Bronchial epithelial cell (primary cell): ENCODE results near the gene TBX21. TPM values are rescaled to one million over a fixed set of nuclear protein-coding genes. Genes with fewer than 3 reads are reported as not detected.
A peak's percentile ranks its signal among the peaks of the same experiment; 100 is the strongest.

Experiments
- DNase-seq: peaks from one replicate; pipeline ENCODE4 v3.0.0-alpha.2; 2010; ENCODE audit warnings: low read depth
- FAIRE-seq: peaks from 2 replicates; lab custom pipeline; 2011; peaks lifted over from hg19 to GRCh38; lab: Jason Lieb, UNC
- H3K27me3 ChIP-seq: 2 replicates; pipeline ENCODE4 v1.5.1; 2011; ENCODE audit warnings: low read length; ENCODE audit not compliant: control insufficient read depth, insufficient read depth
- H3K36me3 ChIP-seq: 2 replicates; pipeline ENCODE4 v1.5.1; 2011; ENCODE audit warnings: low read length; ENCODE audit not compliant: control insufficient read depth, insufficient read depth
- H3K4me3 ChIP-seq: 2 replicates; pipeline ENCODE4 v1.5.1; 2011; ENCODE audit warnings: mild to moderate bottlenecking, low read depth, low read length, control low read depth
- total RNA-seq: library from RNA; depleted of rRNA; stranded (reverse); fragments of >200 nt; gene quantifications from 2 replicates; pipeline ENCODE4 v1.2.1, GENCODE V29; 2014
- TF ChIP-seq, protein P1 (sequence below): IDR thresholded peaks from 2 replicates; pipeline ENCODE4 v1.5.1; 2011; ENCODE audit warnings: mild to moderate bottlenecking, moderate library complexity, low read length, control low read depth, inconsistent platforms; ENCODE audit not compliant: insufficient read depth, severe bottlenecking

TBX21 gene
- total RNA-seq, 1 donor from 2014 or later, result not detected

DNA sequence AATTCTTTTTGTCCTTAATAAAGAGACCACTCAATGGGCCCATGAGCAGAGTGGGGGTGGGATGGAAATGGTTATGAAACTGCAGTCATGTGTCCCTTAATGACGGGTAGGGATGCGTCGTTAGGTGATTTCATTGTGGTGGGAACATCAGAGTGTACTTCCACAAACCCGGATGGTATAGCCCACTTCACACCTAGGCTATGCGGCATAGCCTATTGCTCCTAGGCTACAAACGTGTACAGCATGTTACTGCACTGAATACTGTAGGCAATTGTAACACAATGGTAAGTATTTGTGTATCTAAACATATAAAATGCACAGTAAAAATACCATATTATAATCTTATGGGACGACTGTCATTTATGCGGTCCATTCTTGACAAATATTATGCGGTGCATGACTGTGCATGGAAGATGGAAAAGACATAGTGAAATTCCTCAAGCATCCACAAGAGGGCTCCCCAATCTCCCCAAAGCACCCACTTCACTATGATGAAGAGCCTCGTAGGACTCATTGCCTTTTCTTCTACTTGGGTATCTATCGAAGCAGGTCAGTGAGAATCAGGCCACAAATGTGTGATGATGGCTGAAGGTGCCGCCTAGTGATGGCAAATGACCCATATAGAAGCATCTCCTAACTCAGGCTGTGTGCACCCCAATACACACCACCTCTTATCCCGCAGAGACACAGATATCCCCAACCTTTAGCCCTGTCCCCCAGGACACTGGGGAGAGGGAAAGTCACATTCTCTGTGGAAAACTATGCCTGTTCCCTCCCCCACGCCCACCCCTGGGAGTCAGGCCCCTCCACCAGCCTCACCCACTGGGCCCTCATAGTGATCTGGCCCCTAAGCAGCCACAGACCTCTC lies 43.5 kb downstream of the TBX21 start:
- FAIRE-seq (peak; percentile 62), DNase-seq (peak; percentile 47)
- H3K36me3 ChIP-seq, result no peaks in the 10 kb centered on the region
- no peak overlapping the region for H3K4me3 ChIP-seq
- TF ChIP-seq, protein P1, sequence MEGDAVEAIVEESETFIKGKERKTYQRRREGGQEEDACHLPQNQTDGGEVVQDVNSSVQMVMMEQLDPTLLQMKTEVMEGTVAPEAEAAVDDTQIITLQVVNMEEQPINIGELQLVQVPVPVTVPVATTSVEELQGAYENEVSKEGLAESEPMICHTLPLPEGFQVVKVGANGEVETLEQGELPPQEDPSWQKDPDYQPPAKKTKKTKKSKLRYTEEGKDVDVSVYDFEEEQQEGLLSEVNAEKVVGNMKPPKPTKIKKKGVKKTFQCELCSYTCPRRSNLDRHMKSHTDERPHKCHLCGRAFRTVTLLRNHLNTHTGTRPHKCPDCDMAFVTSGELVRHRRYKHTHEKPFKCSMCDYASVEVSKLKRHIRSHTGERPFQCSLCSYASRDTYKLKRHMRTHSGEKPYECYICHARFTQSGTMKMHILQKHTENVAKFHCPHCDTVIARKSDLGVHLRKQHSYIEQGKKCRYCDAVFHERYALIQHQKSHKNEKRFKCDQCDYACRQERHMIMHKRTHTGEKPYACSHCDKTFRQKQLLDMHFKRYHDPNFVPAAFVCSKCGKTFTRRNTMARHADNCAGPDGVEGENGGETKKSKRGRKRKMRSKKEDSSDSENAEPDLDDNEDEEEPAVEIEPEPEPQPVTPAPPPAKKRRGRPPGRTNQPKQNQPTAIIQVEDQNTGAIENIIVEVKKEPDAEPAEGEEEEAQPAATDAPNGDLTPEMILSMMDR, result peak; percentile 69
- peaks cover 10% of the 10 kb centered on the region for H3K27me3 ChIP-seq

DNA sequence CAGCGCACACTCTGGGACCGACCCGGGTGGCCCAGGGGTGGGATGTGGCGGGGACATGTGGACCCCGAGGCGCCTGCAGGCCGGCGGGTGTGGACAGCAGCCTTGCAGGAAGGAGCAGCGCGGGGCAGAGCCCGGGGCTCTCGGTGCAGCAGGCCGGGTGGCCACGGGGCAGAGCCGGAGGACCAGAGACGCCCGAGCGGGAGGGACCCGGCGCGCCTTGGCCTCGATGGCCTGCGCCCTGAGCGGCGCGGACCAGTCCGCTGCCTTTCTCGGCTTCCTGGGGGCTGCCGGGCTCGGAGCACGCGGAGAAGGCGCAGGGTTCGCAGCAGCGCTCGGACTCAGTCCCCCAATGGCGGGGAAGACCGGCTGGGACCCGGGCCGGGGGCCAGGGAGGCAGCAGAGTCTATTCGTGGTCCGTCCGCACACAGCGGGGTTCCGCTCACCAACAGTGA lies 45.2 kb downstream of the TBX21 start:
- TF ChIP-seq, protein P1, result no peak
- FAIRE-seq, result no peak

DNA sequence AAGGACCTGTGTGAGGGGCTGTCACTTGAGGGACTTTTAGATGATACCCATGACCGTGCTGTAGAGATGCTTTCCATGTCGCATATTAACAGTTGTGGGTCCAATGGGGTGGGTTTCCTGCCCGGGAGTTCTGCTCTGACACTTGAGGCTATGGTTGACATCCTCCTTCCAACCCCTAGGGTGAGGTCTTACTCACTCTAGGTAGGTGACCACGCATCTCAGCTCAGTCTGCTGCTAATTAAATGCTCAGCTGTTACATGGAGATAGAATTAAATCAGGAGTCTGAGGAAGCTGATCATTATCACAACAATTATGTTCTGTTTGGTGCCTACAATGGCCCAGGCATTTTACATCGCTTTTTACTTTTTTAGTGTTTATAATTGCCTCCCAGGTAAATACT lies 48.4 kb downstream of the TBX21 start:
- no peak overlapping the region for H3K4me3 ChIP-seq
- DNase-seq (no peak), FAIRE-seq (no peak)
- TF ChIP-seq, protein P1, result no peak
- no peaks in the 10 kb centered on the region for H3K36me3 ChIP-seq
- H3K27me3 ChIP-seq, result peaks cover 10% of the 10 kb centered on the region

More for the DNA sequence above, 45.2 kb downstream of the TBX21 start:
- no peaks in the 10 kb centered on the region for H3K36me3 ChIP-seq
- no peak overlapping the region for H3K4me3 ChIP-seq
- DNase-seq, result no peak
- H3K27me3 ChIP-seq, result peaks cover 10% of the 10 kb centered on the region

DNA sequence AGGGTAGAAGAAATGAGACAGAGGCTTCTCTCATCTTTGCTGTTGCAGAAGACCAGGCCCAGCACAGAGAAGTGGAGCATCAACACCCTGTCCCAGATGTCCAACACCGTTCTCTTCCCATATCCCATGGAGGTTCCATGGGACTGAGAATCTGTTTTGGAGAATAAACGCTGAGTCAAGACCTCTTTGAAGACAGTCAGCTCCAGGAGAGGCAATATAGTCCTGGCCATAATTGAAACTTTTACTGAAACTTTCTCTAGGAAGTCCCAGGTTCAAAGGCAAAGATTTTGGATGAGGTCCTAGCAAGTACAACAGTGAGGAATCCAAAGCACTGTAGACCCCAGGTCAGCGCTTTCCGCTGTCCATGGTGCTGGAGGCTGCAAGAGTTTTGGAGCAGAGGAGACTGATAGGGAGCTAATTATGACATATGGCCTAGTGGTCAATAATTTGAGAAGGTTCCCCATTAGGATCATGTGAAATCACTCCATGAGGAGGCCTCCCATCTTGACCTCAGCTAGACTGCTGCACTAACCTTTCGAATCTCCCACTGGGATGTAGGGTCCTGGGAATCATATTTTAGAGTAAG lies 52.6 kb downstream of the TBX21 start:
- peaks cover 1% of the 10 kb centered on the region for H3K27me3 ChIP-seq
- H3K36me3 ChIP-seq, result no peaks in the 10 kb centered on the region
- DNase-seq, result peak; percentile 10
- no peak for FAIRE-seq
- TF ChIP-seq, protein P1, result no peak
- H3K4me3 ChIP-seq, result no peak overlapping the region

DNA sequence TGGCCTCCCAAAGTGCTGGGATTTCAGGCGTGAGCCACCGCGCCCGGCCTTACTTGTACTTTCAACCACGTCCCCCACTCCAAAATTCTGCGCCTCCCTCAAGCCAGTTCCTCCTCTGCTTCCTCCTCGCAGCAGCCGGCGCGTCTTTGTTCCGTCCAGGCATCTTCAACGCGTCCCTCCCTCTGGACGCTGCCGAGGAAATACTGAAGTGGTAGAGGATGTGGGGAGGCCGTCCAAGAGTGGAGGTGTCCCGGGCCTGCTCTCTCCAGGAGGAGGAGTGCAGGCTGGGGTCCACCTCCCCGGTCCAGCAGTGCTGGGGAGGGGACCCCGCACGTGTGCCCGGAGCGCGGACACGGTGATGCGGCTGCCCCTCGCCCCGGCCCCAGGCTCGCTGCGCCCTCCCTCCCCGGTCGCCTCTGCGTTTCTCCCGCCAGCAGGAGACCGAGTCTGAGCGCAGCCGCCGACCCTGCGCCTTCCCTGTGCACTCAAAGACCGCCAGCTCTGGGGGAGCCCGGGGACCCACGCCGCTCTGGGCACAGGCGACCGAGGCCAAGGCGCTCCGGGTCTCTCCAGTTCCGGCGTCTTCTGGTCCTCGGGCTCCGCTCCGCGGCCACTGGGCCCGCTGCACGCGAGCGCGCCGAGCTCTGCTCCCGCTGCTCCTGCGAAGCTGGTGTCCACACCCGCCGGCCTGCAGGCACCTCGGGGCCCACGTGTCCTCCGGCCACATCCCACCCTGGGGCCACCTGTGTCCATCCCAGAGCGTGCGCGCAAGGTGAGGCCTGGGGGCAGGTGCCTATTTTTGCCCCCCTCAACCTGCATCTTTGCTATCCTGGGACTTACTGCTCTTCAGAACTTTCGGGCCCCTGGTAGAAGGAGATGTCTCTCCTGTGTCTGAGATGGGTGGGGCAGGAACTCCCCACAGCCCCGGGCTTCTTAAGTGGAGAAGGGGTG lies 56.9 kb downstream of the TBX21 start:
- H3K36me3 ChIP-seq, result no peaks in the 10 kb centered on the region
- H3K27me3 ChIP-seq, result peaks cover 1% of the 10 kb centered on the region
- FAIRE-seq (no peak), DNase-seq (peak; percentile 25)
- peak overlapping the region; percentile 14 for H3K4me3 ChIP-seq
- TF ChIP-seq, protein P1, result peak; percentile 72
